Stimulated activated CD8-positive, alpha-beta memory T cell treated with anti-CD3 and anti-CD28 coated beads, Interleukin-12 subunit alpha, Interleukin-12 subunit beta, amount 100 ng/mL, for 4 hours (primary cell): ENCODE data around the gene SPARC.
"Not testable (repeated sequence)": the region's sequence is repeated elsewhere in the genome, so short reads cannot be mapped to it uniquely, and the experiment has no call there.

Experiments used
- DNase-seq: peaks from one replicate; pipeline ENCODE4 v3.0.0-alpha.2; 2020; ENCODE audit warnings: low read depth

The SPARC gene, protein sequence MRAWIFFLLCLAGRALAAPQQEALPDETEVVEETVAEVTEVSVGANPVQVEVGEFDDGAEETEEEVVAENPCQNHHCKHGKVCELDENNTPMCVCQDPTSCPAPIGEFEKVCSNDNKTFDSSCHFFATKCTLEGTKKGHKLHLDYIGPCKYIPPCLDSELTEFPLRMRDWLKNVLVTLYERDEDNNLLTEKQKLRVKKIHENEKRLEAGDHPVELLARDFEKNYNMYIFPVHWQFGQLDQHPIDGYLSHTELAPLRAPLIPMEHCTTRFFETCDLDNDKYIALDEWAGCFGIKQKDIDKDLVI

DNA sequence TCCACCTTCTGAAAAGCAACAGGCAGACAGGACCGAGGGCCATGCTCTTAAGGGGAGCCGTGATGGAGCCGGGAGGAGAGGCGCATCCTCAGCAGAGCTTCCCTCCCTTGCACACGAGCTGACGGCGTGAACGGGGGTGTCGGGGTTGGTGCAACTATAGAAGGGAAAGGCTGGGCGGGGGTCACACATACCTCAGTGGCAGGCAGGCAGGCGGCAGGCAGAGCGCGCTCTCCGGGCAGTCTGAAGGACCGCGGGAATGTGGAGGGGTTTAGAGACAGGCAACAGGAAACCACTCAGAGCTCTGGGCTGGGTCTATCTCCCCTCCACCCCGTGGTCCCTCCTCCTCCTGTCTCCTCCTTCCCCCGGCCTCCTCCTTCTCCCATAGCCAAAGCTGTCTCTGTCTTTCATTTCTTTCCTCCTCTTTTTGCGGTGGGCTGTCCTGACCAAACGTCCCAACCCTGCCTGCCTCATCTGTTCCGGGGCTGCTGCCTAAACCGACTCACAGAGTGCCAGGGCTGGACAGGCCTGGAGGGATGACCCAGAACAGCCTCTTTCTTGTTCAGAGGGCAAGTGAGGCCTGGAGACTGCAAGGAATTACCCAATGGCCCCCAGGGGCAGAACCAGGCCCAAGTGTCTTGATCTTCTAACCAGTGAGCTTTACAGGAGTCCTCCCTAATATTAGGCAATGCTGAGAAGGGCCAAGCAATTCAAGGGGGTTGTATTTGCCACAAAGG lies at the start of gene SPARC:
Gene SPARC (minus strand): TSS at position 242 of the 734 bp plus-strand sequence. CDS start 10,727 bp downstream, outside the sequence.
- no peak for DNase-seq

DNA sequence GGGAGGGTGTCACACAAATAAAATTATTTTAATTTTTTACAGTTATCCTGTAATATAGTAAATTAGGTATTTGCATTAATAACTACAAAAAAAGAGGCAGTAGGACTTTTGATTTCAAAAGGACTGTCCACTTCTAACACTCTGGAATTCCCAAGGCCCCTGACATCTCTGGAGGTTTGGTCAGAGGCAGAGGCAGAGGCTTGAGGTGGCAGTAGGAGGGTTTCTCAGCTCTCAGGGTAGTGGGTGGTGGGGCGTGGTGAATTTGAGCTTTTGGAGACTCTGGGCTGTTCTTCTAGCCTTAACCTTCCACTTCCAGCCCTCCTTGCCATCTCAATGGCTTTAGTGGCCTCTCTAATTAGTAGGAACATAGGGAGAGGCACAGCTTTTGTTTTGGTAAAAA lies 48.9 kb upstream of the SPARC start:
- no peak for DNase-seq

DNA sequence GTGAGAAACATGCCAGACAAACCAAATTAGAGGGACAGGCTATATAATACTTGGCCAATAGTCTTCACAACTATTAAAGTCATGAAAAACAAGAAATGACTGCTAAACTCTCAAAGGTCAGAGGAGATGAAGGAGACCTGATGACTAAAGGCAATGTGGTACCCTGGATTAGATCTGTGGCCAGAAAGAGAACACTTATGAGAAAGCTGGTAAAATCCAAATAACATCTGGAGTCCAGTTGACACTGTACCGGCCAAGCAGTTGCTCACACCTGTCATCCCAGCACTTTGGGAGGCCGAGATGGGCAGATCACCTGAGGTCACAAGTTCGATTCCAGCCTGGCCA lies 47.3 kb upstream of the SPARC start:
- DNase-seq = no peak

DNA sequence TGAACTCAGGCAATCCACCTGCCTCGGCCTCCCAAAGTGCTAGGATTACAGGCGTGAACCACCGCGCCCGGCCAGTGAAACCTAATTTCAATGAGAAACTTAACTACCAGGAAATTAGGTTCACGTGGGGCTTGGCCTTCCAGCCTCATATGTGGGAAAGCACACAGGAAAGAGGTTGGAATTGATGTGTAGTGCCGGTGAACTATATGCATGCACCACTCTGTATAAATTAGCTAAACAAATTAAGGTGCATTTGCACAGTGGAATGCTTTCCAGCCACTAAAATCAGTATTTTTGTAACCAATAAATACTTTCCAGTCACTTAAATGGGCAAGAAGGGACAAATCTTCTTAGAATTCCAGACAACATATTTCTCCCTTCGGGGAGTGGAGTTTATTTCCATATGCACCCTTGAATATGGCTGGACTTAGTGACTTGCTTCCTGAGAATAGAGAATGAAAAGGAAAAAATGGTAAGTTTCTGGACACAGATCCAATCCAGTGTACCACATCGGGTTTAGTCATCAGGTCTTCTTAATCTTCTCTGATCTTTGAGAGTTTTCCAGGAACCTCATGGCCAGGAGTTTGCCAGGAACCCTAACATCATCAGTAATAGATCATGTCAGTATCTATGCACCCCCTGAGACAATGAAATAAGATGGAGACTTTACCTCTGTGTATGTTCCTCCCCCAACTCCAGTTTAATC lies 46.8 kb upstream of the SPARC start:
- no peak for DNase-seq

DNA sequence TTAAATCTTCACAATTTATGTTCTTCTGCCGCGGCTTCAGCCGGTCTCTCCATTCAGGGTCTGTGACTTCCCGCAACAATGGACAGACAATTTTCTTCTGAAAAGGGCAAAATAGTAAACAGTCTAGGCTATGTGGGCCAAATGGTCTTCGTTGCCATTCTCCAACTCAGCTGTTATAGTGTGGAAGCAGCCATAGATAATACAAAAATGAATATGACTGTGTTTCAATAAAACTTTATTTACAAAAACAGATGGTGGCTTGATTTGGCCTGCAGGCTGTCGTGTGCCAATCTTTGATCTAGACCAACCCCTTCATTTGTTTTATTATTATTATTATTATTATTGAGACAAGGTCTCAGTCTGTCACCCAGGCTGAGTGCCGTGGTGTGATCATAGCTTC lies 43.7 kb upstream of the SPARC start:
- no peak for DNase-seq

DNA sequence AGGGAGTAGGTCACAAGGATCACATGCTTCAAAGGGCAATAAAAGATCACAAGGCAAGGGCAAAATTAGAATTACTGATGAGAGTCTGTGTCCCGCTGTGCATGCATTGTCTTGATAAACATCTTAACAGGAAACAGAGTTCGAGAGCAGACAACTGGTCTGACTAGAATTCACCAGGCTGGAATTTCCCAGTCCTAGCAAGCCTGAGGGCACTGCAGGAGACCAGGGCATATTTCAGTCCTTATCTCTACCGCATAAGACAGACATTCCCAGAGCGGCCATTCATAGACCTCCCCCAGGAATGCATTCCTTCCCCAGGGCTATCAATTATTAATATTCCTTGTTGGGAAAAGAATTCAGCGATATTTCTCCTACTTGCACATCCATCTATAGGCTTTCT lies 42.9 kb upstream of the SPARC start:
- not testable (repeated sequence) for DNase-seq

DNA sequence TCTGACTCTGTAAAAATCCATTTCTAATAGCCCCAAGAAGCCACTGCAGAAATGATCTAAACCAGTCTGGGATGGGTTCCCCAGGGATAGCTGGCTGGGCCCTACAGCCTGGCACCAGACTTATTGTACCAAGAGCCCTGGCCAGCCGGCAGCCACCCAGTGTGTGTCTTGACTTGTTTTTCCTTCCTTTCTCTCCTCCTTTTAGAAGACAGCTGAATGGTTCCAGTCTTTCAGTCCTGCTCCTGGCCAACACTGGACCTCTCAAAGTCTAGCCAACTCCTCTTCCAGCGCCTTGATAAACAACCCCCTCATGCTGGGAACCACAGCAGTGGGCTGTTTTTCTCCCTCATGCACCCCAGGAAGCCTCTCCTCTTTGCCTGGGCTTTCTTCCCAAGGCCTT lies 37.6 kb upstream of the SPARC start:
- DNase-seq = no peak

DNA sequence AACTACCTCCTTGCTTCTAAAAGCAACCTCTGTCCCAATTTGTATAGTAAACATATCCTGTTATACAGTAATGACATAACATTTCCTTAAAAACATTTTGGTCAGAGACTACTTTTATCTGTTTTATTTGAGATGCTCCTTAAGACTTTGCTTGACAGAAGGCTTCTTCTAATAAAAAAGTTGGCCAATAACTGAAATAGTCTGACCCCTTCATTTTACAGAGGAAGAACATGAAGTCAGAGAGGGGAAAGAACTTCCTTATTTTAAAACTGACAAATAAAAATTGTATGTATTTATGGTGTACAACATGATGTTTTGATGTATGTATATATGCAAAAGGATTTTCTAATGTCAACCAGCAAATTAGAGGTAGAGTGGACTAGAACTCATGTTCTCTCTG lies 35.8 kb upstream of the SPARC start:
- DNase-seq = no peak

DNA sequence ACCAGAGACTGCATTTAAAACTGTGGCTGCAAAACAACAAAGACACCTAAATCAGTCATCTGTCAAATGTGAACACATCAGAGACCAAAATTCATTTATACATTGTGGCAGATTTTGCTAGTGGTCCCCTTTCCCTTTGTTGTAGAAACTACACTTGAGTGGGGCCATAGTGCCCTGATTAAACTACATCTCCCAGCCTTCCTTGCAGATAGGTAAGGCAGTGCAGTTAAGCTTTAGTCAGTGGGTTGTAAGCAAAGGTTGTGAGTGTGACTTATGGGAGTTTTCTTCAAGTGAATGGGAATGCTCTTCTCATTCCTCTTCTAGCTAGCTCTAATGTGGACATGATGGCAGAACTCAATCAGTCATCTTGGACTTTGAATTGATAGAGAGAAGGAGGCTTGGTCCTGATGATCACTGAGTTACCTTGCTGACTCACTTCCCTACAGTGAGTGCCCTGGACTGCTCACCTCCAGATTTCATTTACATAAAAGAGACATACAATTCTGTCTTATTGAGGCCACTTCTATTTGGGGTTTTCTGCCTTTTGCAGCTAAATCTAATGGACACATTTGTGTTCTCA lies 35.2 kb upstream of the SPARC start:
- DNase-seq = no peak

DNA sequence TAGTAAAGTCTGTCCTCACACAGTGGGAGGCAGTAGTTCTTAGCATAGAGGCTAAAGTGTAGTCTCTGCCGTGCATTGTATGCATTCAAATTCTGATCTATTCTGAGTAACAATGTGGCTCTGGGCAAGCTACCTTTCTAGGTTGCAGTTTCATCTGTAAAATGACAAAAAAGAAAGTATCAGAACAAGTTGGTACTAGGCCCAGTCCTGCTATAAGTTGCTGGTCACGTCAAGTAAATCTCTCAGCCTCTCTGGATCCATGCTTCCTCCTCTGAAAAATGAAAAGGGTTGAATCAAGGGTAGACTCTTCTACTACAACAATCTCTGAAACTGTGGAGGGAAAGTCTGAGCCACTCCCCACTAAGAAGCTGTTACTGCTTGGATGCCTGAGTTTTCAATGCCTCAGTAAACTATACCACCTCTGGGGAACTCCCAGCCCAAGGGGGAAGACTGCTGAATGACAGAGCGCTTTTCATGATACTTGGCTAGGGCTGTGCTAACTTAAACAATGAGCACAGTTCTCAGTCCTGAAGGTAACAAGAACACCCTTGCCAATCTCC lies 34.5 kb upstream of the SPARC start:
- no peak for DNase-seq

DNA sequence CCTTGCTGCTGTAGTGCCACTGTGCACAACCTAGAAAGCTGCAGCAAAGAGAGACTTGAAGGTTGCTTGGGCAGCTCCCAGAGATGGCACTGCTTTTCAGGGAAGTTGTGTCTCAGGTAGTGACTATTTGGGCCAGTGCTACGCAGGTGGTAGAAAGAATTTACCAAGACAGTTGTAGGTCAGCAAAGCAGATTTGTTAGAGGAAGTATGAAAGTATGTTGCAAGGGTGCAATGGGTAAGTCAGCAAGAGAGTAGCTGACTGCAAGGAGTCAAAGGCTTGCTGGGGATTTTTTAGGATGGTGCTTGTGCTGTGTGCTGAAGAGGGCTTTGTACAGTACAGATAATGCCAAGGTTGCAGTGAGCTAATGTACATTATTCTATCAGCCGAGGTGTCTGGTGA lies 33.5 kb upstream of the SPARC start:
- DNase-seq = no peak

DNA sequence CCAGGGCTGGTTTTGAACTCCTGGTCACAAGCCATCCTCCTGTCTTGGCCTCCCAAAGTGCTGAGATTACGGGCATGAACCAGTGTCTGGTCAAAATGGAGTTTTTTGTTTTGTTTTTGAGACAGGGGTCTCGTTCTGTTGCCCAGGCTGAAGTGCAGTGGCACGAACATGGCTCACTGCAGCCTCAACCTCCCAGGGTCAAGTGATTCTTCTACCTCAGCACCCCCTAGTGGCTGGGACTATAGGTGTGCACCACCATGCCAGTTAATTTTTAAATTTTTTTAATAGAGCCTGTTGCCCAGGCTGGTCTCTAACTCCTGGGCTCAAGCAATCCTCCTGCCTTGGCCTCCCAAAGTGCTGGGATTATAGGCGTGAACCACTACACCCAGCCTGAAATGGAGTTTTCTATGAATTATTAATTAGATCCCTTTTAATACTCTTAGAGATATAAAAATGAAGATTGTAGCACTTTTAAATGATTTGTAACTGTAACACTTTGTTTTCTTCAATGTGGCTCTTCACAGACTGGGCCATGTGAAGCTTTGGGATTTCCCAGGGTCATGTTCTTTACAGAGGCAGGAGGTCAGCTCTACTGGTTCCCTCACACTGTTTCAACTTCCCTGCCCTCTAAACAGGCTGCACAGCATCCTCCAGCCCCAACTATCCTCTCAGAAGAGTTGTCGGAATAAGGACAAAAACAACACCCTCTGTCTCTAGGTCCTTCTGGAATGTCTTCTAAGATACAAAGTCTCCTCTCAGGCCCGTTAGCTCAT lies 32.7 kb upstream of the SPARC start:
- DNase-seq = no peak

DNA sequence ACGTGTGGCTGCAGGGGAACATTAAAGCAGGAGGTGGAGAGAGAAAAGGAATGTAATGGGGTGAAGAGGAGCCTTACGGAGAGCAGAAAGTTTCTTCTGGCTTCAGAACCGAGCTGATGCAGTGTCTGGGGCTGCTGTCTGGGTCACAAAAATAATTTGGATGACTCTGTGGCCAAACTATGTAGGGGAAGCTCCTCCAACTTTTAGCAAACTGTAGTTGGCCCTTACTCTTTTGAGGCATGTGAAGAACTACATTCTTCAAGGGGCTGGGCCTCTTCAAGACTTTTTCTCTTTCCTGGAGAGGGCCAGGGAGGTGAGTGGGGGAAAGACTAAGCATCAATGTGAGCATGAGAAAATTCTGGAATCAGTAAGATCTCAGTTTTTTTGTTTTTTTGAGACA lies 31.9 kb upstream of the SPARC start:
- DNase-seq = no peak

DNA sequence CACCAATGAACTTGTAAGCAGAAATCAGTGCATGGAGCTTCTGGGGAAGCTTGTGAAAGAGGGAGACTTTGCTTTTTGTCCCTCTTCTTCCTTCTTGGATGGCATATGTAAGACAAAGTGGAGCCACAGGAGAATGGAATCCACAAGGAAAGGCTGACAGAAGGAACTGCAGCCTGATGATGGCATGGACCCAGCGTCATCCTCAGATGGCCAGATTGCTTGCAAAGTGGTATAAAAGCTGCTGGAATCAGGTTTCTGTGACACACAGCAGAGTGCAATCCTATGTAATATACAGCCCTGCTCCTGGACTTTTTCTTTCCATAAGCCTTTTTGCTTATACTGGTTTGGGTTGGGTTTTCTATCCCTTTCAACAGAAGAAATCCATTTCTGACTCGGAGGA lies 31.4 kb upstream of the SPARC start:
- DNase-seq = no peak

DNA sequence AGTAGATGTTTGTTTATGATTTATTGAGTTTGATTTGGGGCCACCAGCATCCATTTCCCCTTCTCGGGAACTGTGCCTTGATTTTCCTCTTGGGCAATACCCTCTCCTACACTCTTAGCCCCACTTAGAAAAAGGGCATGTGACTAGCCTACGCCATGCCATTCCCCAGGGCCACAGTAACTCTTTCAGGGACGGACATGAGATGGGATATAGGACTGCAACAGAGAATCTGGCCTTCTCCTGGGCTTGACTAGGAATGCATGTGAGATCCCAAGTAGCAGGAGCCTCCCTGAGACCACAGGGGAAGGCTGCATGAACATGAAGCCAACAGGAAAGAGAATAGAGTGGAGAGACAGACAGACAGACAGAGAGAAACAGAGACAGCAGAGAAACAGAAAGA lies 30.7 kb upstream of the SPARC start:
- no peak for DNase-seq

DNA sequence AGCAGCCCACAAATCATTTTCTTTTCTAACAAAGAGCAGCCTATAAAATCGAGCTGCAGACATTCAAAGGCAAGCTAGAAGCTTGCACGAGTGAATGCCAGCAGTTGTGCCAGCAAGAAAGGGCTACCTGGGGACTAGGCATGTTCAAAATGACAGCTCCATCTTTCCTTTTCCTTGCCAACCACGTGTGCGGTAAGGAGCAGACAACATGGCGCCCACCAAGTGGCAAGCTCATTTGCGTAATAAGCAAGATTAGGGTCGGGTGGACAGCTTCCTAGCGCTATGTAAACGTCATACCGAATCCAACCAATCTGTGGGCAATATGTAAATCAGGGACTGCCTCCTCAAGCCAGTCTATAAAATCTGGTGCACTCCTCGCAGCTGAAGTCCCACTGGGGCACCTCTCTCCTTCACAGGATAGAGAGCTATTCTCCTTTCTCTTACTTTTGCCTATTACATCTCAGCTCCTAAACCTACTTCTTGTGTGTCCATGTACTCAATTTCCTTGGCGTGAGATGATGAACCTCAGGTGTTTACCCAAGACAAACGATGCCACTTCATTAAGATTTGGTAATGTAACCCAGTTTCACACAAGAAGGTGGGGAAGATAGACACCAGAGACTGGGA lies 22.5 kb upstream of the SPARC start:
- no peak for DNase-seq

DNA sequence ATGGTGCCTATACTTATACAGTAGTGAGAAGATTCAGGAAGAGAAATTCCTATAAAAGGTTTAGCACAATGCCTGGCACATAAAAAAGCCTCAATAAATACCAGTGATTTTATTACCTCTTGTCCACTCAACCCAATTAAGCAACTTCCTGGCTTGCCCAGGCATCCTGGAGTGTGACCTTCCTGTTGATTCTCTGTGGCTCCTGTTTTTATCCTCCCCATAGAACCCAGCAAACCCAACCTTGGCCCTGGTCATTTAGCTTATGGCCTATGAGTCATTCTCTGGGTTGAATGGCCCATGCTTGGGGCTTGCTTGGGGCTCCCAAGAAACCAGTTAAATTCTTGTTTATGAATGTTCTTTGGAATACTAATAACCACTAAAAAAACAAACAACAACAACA lies 21.4 kb upstream of the SPARC start:
- no peak for DNase-seq

DNA sequence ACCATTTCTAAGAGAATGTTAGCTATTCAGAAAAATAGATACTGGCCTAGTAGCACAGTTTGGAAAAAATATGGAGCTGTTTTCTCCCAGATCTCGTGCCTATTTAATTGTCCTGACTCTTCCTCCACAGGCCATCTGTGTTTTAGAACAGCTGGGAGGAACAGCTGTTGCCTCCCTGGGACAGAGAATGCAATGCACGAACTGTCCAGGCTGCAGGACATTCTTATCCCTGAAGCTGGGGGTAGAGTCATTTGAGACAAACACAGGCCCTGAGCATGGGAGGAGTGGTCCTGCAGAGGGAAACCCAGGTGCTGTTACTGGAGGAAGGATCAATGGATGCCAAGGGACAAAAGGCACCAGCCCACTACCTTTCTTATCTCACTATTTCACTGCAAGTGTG lies 20.9 kb upstream of the SPARC start:
- no peak for DNase-seq

DNA sequence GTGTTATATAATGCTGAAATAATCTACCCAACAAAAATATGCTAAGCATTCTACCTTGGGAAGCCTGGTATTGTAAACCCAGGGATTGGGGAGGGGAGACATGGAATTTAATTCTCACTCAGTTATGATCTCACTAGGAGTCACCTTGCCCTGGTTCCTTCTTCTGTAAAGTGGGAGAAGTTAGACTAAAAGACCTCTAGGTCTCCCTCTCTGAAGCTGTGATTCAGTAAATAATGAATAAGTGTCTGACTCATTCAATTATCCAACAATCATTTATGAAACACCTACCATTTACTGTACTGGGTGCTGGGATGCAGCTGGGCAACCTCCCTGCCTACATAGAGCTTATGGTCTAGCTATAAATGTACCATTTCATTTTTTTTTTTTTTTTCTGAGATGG lies 20.2 kb upstream of the SPARC start:
- DNase-seq = no peak

DNA sequence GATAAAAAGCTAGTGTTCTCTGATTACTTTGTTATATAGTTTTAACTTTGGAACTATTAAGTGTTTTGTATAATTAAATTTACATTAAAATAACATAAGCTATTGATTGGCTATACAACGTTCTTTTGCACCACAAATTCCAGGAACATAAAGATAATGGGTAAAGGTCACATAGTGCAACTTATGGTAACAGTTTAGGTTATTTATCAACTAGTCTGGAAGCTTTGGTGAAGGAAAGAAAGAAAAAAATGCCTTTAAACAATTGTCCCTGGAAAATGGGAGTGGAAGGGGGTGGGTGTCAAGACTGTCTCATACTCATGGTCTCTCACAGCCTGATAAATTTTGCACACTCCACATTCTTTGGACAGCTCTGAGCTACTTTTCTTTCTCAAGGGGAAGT lies 17.1 kb upstream of the SPARC start:
- DNase-seq = no peak

DNA sequence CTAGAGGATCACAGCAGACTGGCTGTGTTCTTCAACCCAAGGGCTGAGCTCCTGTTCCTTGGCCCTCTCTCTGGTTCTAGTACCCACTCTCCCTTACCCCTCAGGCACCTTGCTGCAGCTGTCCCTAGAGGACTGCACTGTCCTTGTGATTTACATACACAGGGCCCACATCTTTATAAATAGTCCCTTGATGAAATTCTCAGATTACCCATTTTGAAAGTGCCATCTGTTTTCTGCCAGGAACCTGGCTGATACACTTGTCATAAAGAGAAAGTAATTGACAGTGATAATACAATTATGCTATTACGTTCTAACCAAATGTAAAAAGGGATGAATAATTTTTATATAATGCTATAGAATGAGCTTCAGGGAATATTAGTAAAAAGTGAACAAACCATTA lies 16.5 kb upstream of the SPARC start:
- DNase-seq = no peak
